ENCODE results near the gene CCDC73.

Gene CCDC73

GRCh38 chr11:32586576-32587190 is 207.8 kb downstream of the CCDC73 start:
- TF ChIP-seq CTCF (IDR thresholded peaks at IDR 0.05; ENCODE audit: insufficient read depth, missing control alignments): peak; percentile 22
- DNase-seq (ENCODE audit: insufficient read length, low spot score) (no peak), FAIRE-seq (no peak)

GRCh38 chr11:32584921-32585320 is 209.5 kb downstream of the CCDC73 start:
- no peak for DNase-seq (ENCODE audit: insufficient read length, low spot score)
- no peak for TF ChIP-seq CTCF (IDR thresholded peaks at IDR 0.05; ENCODE audit: insufficient read depth, missing control alignments)
- FAIRE-seq: no peak

DNA sequence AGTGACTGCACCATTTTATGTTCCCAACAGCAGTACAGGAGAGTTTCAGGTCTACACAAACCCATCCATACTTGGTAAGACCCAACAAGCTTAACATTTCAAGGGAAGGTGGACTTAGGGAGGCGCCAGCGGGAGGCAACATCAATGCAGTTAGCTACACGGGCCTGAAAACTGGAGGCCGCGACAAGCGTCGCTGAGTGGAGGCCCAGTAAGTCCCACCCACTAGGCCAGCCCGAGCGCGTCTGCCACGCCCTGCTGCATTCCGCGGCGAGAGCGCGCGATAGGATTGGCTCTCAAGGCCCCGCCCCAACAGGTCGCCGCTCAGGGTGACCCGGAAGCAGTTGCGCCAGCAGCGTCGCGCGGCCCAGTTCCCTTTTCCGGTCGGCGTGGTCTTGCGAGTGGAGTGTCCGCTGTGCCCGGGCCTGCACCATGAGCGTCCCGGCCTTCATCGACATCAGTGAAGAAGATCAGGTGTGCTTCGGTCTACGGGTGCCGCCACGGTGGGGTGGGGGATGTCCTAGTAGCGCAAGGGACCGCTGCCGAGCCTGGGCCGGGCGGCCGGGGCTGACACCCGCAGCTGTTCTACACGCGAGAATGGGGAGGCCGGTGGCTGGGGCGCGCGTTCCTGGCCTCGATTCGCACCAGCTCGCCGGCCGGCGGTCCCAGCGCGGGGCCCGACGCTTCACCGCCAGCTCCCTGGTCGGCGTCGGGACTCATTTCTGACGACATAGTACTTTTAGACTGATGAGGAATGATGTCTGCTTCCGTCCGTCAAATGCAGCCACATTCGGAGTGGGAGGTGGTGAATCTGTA is 210.8 kb downstream of the CCDC73 start, which contains the start of gene EIF3M:
TSS of gene EIF3M (plus strand) at position 373 of the 813 bp plus-strand sequence. CDS start at position 430, 57 bp downstream.
- no peak for TF ChIP-seq CTCF (IDR thresholded peaks at IDR 0.05; ENCODE audit: insufficient read depth, missing control alignments)
- DNase-seq (ENCODE audit: insufficient read length, low spot score) (peak; percentile 49), FAIRE-seq (no peak)

DNA sequence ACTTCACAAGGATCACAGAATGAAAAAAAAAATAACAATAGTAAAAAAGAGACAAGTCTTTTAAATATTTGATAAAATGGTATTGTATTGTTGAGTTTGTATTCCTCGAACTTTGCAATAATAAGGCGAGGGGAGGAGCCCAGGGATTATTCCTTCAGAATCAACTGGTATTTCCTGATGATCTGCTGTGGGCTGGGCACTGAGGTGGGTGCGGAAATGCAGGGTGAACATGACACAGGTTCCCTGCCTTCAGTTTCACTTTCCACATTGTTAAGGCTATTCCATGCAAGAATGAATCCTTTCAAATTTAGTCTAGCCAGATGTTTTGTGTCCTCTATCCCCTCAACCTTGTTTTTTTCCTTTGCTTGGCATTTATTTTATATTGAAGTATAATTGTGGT is 212.9 kb downstream of the CCDC73 start:
- no peak for DNase-seq (ENCODE audit: insufficient read length, low spot score)
- TF ChIP-seq CTCF (IDR thresholded peaks at IDR 0.05; ENCODE audit: insufficient read depth, missing control alignments): no peak
- FAIRE-seq: no peak

- no peak for TF ChIP-seq CTCF (IDR thresholded peaks at IDR 0.05; ENCODE audit: insufficient read depth, missing control alignments)
- no peak for FAIRE-seq
- DNase-seq (ENCODE audit: insufficient read length, low spot score): no peak
Observed at GRCh38 chr11:32580967-32581366, 213.5 kb downstream of the CCDC73 start.

- DNase-seq (ENCODE audit: insufficient read length, low spot score): no peak
- FAIRE-seq: no peak
- TF ChIP-seq CTCF (IDR thresholded peaks at IDR 0.05; ENCODE audit: insufficient read depth, missing control alignments): no peak
Observed at GRCh38 chr11:32576456-32576855, 218.0 kb downstream of the CCDC73 start.

DNA sequence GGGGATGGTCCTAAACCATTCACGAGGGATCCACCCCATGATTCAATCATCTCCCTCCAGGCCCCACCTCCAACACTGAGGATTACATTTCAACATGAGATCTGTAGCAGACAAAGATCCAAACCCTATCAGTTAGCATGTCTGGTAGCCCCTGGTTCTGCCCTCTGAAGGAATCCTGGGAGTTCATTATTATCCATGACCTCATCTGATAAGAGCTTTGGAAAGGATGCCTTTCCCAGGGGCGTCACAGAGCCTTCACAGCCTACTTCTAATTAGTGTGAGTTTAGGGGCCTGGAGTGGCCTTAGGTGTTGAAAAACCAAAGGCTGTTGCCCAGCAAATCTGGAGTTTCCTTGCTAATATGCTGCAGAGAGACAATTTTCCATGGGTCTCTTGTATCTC is 219.4 kb downstream of the CCDC73 start:
- FAIRE-seq (no peak), DNase-seq (ENCODE audit: insufficient read length, low spot score) (no peak)
- no peak for TF ChIP-seq CTCF (IDR thresholded peaks at IDR 0.05; ENCODE audit: insufficient read depth, missing control alignments)

Measured in D721Med (cell line).